Measurements from ENCODE around the gene KRT84. TPM values are rescaled to one million over a fixed set of nuclear protein-coding genes. Genes with fewer than 3 reads are reported as not detected.

KRT84 gene
- polyA plus RNA-seq, 1 donor from 2014 or later = not detected

GRCh38 chr12:52331039-52331438 lies 54.4 kb downstream of the KRT84 start:
- Histone ChIP-seq H3K9ac (ENCODE audit: low read length) (no peak overlapping the region), H3K4me2 (ENCODE audit: low read length) (no peak overlapping the region), H2AFZ (ENCODE audit: low read depth, low read length) (no peak overlapping the region), H3K4me3 (ENCODE audit: low read length) (no peak overlapping the region), H3K36me3 (ENCODE audit: insufficient read depth, low read length) (no peaks in the 10 kb centered on the region), H4K20me1 (ENCODE audit: insufficient read depth) (no peaks in the 10 kb centered on the region), H3K9me3 (ENCODE audit: low read length) (no peaks in the 10 kb centered on the region), H3F3A (ENCODE audit: insufficient read depth, low read length, poor library complexity, severe bottlenecking) (no peaks in the 10 kb centered on the region), H3K27me3 (ENCODE audit: insufficient read depth, low read depth, low read length) (no peaks in the 10 kb centered on the region), H3K27ac (ENCODE audit: low read length) (no peak overlapping the region), H3K9me2 (ENCODE audit: insufficient read depth, low read length) (no peaks in the 10 kb centered on the region), H3K79me2 (replicated peaks; ENCODE audit: insufficient read depth, low read length) (no peaks in the 10 kb centered on the region)
- TF ChIP-seq REST (IDR thresholded peaks at IDR 0.05; ENCODE audit: borderline replicate concordance) (no peak), MXI1 (conservative IDR thresholded peaks at IDR 0.05; ENCODE audit: poor library complexity, severe bottlenecking) (no peak), EZH2 (IDR thresholded peaks at IDR 0.05; ENCODE audit: borderline replicate concordance, insufficient read depth, low read length, poor library complexity, severe bottlenecking) (no peak), SMC3 (conservative IDR thresholded peaks at IDR 0.05; ENCODE audit: poor library complexity) (no peak), CTCF (IDR thresholded peaks at IDR 0.05; ENCODE audit: poor library complexity, severe bottlenecking) (no peak), RAD21 (conservative IDR thresholded peaks at IDR 0.05) (no peak), EP300 (conservative IDR thresholded peaks at IDR 0.05; ENCODE audit: poor library complexity, severe bottlenecking) (no peak), TAF1 (IDR thresholded peaks at IDR 0.05; ENCODE audit: low read depth) (no peak), POLR2AphosphoS5 (IDR thresholded peaks at IDR 0.05) (no peak)

- Histone ChIP-seq H3K79me2 (replicated peaks; ENCODE audit: insufficient read depth, low read length) (no peaks in the 10 kb centered on the region), H3K27ac (ENCODE audit: low read length) (no peak overlapping the region), H3K4me3 (ENCODE audit: low read length) (no peak overlapping the region), H3K27me3 (ENCODE audit: insufficient read depth, low read depth, low read length) (no peaks in the 10 kb centered on the region), H3K9me2 (ENCODE audit: insufficient read depth, low read length) (no peaks in the 10 kb centered on the region), H3K9me3 (ENCODE audit: low read length) (no peaks in the 10 kb centered on the region), H3K4me2 (ENCODE audit: low read length) (no peak overlapping the region), H3K36me3 (ENCODE audit: insufficient read depth, low read length) (no peaks in the 10 kb centered on the region), H2AFZ (ENCODE audit: low read depth, low read length) (no peak overlapping the region), H3K9ac (ENCODE audit: low read length) (no peak overlapping the region), H4K20me1 (ENCODE audit: insufficient read depth) (no peaks in the 10 kb centered on the region), H3F3A (ENCODE audit: insufficient read depth, low read length, poor library complexity, severe bottlenecking) (no peaks in the 10 kb centered on the region)
- TF ChIP-seq RAD21 (conservative IDR thresholded peaks at IDR 0.05) (no peak), TAF1 (IDR thresholded peaks at IDR 0.05; ENCODE audit: low read depth) (no peak), EP300 (conservative IDR thresholded peaks at IDR 0.05; ENCODE audit: poor library complexity, severe bottlenecking) (no peak), CTCF (IDR thresholded peaks at IDR 0.05; ENCODE audit: poor library complexity, severe bottlenecking) (no peak), MXI1 (conservative IDR thresholded peaks at IDR 0.05; ENCODE audit: poor library complexity, severe bottlenecking) (no peak), REST (IDR thresholded peaks at IDR 0.05; ENCODE audit: borderline replicate concordance) (no peak), POLR2AphosphoS5 (IDR thresholded peaks at IDR 0.05) (no peak), EZH2 (IDR thresholded peaks at IDR 0.05; ENCODE audit: borderline replicate concordance, insufficient read depth, low read length, poor library complexity, severe bottlenecking) (no peak), SMC3 (conservative IDR thresholded peaks at IDR 0.05; ENCODE audit: poor library complexity) (no peak)
These were observed 57.5 kb downstream of the KRT84 start for GRCh38 chr12:52327830-52328500.
